GM10266 (cell line): ENCODE data around the gene PWWP2B.
A peak's percentile ranks its signal among the peaks of the same experiment; 100 is the strongest.

Experiments used
- DNase-seq: peaks from one replicate; pipeline ENCODE4 v3.0.0; 2012; ENCODE audit errors: extremely low spot score
- TF ChIP-seq, protein P1 (sequence below): IDR thresholded peaks from 2 replicates; pipeline ENCODE4 v1.5.1; 2012; ENCODE audit warnings: mild to moderate bottlenecking, low read depth; ENCODE audit not compliant: control insufficient read depth, insufficient read depth; ENCODE audit errors: missing control alignments

Gene PWWP2B

DNA sequence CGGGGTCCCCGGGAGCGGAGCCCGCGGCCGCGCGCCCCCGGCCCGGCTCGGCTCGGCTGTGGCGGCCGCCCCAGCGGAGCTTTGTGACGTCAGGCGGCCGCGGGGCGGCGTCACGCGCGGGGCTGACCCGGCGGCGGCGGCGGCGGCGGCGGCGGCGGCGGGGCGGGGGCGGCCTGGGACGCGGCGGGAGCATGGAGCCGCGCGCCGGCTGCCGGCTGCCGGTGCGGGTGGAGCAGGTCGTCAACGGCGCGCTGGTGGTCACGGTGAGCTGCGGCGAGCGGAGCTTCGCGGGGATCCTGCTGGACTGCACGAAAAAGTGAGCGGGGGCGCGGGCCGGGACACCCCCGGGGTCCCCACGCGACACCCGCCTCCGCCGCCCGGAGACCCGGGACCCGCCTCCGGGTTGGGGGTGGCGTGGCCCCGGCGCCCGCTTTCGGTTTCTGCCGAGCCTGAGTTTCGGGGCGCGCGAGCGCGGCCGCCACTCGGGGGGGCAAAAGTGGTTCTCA is at the start of gene PWWP2B:
PWWP2B (plus strand) TSS at position 165 of the 506 bp plus-strand sequence; CDS start at position 192, 27 bp downstream.
- TF ChIP-seq, protein P1, sequence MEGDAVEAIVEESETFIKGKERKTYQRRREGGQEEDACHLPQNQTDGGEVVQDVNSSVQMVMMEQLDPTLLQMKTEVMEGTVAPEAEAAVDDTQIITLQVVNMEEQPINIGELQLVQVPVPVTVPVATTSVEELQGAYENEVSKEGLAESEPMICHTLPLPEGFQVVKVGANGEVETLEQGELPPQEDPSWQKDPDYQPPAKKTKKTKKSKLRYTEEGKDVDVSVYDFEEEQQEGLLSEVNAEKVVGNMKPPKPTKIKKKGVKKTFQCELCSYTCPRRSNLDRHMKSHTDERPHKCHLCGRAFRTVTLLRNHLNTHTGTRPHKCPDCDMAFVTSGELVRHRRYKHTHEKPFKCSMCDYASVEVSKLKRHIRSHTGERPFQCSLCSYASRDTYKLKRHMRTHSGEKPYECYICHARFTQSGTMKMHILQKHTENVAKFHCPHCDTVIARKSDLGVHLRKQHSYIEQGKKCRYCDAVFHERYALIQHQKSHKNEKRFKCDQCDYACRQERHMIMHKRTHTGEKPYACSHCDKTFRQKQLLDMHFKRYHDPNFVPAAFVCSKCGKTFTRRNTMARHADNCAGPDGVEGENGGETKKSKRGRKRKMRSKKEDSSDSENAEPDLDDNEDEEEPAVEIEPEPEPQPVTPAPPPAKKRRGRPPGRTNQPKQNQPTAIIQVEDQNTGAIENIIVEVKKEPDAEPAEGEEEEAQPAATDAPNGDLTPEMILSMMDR = no peak
- peak; percentile 80 for DNase-seq

DNA sequence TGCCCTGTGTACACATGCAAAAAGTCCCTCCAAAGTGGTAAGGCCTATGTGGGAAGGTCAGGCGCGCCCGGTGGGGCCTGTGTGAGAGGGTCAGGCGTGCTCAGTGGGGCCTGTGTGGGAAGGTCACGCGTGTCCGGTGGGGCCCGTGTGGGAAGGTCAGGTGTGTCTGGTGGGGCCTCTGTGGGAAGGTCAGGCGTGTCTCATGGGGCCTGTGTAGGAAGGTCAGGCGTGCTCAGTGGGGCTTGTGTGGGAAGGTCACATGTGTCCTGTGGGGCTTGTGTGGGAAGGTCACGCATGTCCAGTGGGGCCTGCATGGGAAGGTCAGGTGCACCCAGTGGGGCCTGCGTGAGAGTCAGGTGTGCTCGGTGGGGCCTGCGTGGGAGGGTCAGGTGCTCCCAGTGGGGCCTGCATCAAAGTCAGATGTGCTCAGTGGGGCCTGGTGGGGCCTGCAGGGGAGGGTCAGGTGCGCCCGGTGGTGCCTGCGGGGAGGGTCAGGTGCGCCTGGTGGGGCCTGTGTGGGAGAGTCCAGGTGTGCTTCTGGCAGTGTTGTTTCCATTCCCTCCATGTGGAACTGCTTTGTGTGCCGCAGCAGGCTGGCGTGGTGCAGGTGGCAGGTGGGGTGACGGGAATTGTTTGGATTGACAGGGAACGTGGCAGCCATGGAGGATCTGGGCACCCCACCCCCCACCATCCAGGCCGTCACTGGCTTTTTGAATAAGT is 49.6 kb upstream of the PWWP2B start:
- TF ChIP-seq, protein P1 = no peak
- no peak for DNase-seq

DNA sequence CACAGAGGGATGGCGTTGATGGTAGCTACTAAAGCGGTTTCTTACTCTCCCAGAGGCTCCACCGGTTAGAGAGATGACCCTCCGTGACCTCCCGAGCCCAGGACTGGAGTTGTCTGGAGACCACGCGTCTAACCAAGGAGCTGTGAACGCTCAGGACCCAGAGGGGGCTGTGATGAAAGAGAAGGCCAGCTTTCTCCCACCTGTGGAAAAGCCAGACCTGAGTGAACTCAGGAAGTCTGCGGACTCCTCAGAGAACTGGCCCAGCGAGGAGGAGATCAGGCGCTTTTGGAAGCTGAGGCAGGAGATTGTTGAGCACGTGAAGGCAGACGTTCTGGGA is 49.1 kb upstream of the PWWP2B start:
- no peak for DNase-seq
- TF ChIP-seq, protein P1 = no peak

DNA sequence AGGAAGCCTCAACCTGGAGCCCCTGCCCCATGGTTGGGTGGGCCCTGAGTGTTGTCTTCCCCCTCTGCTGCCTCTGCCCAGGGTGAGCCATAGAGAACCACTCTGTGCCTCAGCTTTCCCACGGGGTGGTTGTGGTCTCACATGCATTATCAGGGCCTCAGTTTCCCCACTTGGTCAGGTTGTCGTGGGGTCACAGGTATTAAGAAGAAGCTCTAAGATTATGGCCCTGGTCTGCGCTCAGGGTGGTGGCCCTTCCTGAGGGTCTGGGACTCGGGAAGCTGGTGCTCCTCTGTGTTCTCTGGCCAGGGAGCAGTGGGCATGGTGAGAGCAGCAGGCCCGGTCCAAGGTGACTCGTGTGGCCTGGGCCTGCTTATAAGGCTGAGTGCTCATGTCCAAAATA is 47.2 kb upstream of the PWWP2B start:
- TF ChIP-seq, protein P1 = no peak
- peak; percentile 14 for DNase-seq

DNA sequence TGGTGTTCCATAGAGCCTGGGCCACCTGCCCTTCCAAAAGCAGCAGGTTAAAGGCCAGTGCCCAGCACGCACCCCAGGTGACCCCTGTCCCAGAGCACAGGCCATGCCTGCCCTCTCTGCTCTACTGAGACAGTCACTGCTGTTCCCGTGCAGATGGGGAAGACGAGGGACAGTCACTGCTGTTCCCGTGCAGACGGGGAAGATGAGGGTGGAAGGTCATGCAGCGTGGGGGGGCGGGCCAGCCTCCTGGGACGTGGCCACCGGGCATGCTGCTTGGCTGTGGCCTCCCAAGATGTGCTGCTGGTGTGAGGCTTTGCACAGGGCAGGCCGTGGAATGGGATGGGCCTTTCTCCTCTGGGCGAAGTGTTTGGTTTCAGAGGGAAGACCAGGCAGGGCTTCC is 46.6 kb upstream of the PWWP2B start:
- no peak for DNase-seq
- TF ChIP-seq, protein P1 = no peak

DNA sequence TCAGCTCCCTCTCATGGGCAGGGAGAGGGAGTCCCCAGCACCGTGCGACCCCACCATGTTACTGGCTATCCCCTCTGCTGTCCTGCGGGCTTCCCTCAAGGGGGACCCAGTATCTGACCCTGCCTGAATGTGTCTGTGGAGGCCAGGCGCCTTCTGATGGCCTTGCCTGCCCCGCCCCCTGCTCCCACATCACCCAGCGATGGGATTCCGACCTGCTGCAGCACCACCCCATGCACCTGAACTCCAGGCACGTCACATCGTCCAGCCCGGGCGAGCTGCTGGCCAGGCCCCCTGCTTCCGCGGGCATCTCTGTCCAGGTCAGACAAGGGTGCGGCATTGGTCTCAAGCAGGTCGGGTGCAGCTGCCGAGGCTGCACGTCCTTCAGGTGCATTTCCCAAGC is 46.1 kb upstream of the PWWP2B start:
- DNase-seq = peak; percentile 24
- TF ChIP-seq, protein P1 = no peak

DNA sequence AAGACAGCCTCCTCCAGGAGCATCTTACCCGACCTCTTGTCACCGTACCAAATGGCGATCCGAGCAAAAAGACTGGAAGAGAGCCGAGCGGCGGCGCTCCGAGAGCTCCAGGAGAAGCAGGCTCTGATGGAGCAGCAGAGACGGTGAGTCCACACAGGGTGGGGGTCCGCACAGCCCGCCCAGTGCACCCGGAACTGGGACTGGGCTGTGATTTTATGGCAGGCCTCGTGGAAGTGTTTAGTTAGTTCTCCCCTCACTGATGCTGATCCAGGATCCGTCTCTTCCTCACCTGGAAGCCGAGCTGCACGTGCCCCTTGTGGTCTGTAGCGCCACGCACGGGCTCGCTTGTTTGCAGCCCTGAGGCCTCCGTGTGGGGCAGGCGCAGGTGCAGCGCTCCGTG is 45.4 kb upstream of the PWWP2B start:
- TF ChIP-seq, protein P1 = no peak
- DNase-seq = no peak
